ENCODE results near the gene OR4K2. TPM values are rescaled to one million over a fixed set of nuclear protein-coding genes. Genes with fewer than 3 reads are reported as not detected.
"Not testable (repeated sequence)": the region's sequence is repeated elsewhere in the genome, so short reads cannot be mapped to it uniquely, and the experiment has no call there.

The OR4K2 gene, protein sequence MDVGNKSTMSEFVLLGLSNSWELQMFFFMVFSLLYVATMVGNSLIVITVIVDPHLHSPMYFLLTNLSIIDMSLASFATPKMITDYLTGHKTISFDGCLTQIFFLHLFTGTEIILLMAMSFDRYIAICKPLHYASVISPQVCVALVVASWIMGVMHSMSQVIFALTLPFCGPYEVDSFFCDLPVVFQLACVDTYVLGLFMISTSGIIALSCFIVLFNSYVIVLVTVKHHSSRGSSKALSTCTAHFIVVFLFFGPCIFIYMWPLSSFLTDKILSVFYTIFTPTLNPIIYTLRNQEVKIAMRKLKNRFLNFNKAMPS
- not detected for total RNA-seq

DNA sequence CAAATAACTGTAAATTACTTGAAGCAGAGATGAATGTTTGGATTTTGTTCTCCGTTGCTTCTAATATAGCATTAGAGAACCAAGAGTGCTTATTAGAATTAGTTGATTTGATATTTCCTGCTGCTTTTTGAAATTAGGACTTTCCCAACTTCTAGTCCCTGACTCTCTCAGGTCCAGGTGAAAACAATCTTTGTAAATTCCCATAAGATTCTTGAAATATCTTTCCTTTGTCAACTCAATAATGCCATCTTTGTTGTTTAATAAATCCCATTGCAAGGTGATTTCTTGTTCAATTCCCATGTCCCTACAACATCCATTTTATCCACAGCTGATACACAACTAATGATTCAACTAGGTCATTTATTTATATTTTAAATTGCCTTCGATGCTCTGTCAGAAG, at the start of gene OR4K2:
OR4K2 (plus strand) TSS at position 301 of the 400 bp plus-strand sequence. CDS start 1,126 bp downstream, outside the sequence.
- DNase-seq: no peak

DNA sequence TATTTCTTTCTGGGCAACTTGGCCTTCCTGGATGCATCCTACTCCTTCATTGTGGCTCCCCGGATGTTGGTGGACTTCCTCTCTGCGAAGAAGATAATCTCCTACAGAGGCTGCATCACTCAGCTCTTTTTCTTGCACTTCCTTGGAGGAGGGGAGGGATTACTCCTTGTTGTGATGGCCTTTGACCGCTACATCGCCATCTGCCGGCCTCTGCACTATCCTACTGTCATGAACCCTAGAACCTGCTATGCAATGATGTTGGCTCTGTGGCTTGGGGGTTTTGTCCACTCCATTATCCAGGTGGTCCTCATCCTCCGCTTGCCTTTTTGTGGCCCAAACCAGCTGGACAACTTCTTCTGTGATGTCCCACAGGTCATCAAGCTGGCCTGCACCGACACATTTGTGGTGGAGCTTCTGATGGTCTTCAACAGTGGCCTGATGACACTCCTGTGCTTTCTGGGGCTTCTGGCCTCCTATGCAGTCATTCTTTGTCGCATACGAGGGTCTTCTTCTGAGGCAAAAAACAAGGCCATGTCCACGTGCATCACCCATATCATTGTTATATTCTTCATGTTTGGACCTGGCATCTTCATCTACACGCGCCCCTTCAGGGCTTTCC, 47.2 kb upstream of the OR4K2 start:
- not testable (repeated sequence) for DNase-seq

DNA sequence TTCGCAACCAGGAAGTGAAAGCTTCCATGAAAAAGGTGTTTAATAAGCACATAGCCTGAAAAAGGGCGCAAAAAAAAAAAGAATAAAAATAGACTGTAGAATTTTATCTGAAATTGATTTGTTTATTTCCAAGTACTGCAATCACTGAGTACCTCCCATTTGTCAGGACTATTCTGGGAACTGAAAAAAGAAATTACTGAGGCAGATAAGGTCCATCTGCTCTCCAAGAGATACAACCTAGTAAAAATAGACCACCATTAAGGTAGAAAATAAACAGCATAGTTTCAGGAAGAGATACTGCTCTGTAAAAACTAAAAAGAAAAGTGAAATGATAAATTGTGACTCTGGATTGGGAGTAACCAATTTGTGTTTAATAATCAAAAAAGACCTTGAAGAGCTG, 46.6 kb upstream of the OR4K2 start:
- DNase-seq: no peak

DNA sequence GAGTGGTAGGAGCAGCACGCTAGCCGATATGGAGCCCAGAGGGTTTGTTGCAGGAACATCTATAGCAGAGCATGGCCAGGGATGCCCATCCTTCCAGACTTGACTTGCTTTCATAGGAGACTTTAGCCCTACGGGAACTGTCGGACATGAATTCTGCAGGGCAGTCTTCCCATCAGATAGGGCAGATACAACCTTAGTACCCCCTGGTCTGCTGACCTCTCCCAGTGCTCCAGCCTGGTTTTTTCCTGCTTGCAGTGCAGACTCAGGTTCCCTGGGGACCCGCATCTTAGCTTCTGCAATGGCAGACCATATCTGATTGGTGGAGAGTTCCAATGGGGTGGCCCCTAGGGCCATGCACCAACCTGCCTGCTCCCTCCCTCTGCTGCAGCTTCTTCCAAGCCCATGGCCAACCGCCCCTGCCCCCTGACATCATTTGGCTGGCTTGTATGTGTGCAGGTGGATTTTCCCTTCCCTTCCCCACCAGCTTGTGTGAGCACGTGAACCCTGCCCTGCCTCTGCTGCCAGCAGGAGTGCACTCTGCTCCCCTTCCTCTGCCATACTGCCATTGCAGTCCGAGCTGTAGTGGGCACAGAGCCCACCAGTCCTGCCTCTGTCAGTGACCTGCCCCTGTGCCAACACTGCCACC, 40.6 kb upstream of the OR4K2 start:
- not testable (repeated sequence) for DNase-seq

DNA sequence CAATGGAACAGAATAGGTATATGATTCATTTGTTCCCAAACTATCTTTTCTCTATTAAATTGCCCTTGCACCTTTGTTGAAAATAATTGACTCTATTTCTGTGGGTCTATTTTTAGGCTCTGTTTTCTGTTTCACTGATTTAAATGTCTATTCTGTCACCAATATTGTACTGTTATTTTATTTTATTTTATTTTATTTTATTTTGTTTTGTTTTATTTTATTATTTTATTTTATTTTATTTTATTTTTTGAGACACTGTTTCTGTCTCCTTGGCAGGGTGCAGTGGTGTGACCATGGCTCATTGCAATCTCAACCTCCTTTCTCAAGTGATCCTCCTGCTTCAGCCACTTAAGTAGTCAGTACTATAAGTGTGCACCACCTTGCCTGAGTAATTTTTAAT, 36.5 kb upstream of the OR4K2 start:
- no peak for DNase-seq

DNA sequence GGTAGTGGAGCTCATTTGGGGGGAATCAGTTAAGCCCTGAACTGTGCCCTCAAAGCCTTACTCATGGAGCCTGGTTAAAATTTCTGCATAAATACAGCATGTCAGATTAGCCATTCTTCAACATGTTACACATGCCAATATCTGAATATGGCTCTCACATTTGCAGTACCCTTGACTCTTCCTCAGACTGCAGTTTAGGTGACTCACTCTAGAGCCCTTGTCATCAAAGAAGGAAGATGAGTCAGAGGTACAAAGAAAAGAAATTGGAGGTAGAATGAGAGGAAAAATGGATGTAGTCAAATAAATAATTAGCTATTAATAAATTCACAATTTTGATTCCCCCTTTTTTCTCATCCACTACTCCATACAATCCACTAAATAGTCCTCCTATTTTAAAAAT, 23.6 kb upstream of the OR4K2 start:
- no peak for DNase-seq

DNA sequence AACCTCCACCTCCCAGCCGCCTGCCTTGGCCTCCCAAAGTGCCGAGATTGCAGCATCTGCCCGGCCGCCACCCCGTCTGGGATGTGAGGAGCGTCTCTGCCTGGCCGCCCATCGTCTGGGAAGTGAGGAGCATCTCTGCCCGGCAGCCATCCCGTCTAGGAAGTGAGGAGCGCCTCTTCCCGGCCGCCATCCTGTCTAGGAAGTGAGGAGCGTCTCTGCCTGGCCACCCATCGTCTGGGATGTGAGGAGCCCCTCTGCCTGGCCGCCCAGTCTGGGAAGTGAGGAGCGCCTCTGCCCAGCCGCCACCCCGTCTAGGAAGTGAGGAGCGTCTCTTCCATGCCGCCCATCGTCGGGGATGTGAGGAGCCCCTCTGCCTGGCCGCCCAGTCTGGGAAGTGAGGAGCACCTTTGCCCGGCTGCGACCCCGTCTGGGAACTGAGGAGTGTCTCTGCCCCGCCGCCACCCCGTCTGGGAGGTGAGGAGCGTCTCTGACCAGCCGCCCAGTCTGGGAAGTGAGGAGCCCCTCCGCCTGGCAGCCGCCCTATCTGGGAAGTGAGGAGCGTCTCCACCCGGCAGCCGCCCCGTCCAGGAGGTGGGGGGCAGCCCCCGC, 8.8 kb upstream of the OR4K2 start:
- DNase-seq: not testable (repeated sequence)

DNA sequence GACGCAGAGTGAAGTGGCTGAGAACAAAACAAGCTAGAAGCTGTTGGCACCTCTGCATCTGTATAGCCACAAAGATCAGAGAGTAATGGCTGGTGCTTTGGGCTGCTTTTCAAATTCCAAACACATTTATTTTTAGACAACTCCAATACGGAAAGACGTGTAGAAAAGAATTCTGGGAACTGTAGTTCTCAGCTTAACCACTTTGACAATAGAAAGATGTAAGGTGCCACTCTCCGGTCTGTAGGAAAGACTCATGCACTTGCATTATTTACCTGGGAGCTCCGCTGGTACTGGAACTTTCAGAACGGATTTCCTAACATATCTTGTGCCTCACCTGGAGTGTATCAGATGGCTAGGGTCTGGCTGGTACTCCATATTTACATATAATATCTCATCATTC, 1.8 kb upstream of the OR4K2 start:
- no peak for DNase-seq

DNA sequence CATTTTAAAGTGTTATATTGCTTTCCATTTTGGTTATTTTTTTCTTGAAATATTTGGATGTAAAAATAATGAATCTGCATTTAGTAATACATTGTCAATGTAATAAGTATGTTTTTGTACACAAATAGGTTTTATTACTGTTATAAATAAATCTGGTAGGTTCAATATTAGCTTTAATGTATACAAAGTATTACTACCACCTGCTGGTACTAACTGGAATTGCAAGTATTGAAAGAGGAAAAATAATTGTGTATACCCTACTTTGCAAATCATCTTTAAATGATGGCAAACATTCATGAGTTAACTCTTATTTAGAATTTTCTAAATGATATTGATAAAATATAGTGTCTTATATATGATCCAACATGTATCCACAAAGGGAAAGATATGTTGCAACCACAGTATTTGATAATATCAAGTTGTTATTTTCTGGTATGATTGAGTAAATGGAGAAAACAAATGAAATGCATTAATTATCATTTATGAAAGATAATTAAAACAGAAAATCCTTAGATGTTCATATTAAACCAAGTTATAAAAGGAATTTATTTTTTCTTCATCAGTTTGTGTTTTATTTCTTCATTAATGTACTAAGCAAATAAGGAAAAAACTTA, 3.2 kb downstream of the OR4K2 start:
- DNase-seq: no peak

DNA sequence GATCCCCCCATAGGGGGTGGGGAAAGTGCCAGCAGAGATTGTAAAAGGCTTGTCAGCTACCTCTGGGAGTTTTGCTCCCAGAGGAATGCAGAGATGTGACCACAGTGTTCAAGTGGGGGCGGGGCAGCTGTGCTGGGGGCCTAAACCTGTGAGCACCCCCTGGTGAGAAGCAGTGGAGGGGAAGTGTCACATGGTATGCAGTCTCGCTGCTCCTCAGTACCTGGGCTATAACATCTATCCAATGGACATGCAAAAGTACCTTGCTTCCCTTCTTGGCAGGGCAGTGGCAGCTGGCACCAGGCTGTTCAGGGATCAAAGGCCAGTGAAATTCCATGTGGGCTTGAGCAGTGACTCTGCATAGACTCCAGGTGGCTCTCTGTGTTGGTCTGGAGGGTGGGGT, 20.3 kb downstream of the OR4K2 start:
- no peak for DNase-seq

DNA sequence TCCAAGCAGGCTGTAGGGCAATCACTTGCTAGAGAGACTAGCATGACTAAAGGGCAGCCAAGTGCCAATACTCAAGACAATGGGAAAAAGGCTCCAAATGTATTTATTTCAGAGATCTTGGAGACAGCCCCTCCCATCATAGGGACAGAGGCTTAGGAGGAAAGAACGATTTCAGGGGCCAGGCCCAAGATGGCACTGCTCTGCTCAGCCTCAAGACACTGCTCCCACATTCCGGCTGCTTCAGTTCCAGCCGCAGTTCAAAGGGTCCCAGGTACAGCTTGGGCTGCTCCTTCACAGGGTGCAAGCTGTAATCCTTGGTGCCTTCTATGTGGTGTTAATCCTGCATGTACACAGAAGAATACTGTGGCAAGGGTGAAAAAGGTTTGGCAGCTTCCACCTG, 26.1 kb downstream of the OR4K2 start:
- no peak for DNase-seq

DNA sequence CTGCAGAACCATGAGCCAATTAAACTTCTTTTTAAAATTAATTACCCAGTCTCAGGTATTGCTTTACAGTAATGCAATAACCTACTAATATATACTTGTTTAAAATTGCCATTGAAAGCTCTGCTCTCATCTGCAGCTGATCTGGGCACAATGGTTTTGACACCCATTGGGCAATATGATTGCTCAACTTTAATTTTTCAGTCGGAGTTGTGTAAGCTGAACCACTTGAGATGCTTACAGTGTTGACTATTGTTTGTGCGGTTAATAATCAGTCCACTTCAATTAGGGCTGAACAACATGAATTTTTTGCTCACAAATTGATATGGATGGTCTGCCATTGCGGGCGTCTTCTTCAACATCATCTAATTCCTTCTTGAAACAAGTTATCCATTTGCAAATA, 27.5 kb downstream of the OR4K2 start:
- no peak for DNase-seq

DNA sequence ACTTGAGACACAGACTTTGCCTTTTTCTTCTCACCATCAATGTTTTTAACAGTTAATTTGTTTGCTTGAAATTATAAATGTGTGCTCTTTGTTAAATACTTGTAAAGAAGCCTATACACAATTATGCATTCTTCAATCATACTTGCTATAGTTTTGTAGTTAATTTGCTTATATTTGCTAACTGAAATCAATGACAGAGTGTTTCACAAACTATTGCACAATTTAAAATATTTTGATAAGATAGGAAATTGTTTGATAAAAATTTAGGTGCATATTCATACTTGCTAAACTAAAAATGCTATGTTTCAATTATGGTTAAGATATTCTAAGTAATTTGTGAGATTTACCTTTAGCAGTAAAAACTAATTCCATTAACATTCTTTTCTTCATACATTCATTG, 31.7 kb downstream of the OR4K2 start:
- DNase-seq: no peak

DNA sequence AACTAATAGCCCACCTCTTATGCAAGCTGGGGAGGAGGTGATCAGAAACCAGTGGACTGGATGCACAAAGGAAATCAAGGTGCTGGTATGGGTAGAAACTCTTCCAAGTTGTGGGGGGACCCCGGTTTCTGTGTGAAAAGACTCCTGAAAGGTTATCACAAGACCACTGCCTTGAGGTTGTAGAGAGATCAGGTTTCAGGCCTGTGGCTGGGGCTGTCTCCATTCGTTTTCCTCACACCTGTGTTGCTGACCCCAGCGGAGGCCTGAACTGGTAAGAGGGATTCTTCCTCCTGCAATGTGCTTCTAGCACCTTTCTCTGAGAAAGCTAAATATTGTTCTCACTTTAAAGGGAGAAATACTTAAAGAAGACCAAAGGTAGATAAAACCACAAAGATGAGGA, 36.2 kb downstream of the OR4K2 start:
- no peak for DNase-seq

DNA sequence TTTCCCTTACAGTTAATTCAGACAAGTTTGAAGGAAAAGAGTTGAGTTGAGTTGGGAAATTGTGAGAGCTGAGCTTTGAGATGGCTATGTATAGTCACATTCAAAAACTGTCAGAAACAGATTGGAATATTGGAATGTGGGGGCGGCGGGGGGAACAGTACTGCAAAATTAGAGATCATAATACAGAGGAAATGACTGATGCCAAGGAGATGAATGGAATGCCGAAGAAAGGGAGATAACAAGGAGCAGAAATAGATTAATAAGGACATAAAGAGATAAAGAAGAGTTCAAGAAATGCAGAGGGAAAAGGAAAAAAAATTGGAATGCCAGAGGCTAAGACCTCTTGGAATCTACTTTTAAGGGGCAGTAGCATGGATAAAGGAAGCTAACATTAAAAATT, 42.3 kb downstream of the OR4K2 start:
- no peak for DNase-seq

DNA sequence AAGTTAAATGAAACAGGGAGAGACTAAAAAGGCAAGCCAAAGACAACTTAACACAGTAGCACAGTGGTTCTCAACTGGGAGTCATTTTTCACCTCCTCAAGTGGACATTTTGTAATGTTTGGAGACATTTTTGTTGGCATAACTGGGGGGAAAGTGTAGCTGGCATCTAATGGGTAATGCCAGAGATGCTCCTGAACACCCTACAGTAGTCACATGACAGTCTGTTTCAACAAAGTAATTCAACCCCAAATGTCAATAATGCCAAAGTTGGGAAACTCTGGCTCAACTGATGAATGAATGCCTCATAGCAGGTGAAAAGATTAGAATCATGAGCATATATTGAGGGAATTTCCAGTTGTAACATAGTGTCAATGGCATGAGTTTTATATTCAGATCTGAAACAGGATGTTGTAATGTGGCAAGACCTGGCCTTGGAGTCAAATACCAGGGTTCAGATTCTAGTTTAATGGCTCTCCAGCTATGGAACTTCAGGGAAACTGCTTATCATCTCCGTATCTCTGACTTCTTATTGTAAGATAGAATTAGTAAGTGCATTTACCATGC, 43.1 kb downstream of the OR4K2 start:
- DNase-seq: no peak

DNA sequence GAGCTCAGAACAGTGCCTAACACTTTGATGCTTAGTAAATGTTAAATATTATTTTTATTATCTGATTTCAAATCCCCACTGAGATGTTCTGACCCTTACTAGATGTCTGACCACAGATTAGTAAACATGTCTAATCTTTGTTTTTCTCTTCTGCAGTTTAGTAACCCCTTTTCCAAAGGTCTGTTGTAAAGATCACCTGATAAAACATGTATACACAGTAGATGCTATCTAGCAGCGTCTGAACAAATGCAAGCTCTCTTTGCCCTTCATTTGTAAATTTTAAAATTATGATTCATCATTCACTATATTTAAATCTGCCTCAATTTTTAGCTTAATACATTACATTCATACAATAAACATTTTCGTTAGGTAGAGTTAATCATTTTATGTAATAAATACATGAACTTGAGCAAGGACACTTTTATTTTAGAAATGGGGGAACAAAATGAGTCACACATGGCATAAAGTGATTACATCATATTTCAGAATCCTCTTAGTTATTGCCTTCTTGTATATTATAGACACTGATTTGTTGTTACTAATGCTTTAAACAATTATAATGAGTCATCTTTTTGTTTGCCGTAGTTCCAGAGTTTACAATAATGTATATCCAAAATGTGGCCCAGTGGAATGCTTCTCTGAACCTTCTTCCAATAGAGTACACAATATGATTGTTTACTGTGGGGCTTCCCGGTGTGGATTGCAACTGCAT, 43.8 kb downstream of the OR4K2 start:
- DNase-seq: no peak

DNA sequence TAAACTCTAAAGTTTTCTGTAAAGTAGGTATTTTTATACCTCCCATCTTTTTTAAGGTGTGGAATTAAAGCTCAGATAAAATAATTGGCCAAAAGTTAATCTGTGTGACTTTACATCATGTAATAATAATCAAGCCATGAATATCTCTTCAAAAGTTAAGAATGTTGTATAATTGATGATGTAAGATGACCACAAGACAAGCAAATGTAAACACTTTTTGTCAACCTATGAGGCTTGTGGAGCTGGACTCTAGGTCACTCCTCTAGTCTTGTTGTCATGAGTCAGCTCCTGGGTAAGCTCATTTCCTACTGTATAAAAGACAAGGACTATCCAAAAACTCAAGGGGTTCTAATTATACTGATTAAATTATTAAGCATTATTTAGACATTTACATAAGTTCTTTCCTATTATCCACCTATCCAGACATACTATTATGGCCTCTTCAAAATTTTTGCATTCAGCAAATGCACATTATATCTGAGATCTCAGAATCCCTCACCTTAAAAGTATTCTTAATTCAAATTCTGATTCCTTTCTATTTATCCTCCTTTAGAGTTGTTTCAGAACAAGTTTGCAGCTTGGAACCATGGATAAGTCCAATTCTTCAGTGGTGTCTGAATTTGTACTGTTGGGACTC, 45.2 kb downstream of the OR4K2 start, which contains the start of gene OR4K5:
OR4K5 (plus strand) TSS at position 587 of the 637 bp plus-strand sequence; CDS start at position 587, 0 bp downstream.
- DNase-seq: no peak

DNA sequence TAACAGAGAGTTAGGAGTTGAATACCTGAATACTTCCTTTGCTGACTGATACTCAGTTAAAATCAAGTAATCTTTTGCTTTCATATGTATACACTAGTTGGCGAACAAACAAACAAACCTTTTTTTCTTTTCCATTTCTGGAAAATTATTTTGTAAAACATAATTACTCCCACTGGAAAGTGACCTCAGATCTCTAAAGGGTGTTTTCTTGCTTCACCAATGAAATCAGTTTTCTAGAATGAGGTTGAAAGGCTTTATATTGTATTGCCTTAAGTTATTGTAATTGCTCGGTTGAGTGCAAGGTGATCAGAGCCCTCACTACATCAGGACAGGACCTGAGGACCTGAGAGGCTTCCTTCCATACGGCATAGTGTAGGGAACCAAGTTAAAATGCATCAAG, 55.7 kb downstream of the OR4K2 start, which contains the start of gene OR4K1:
OR4K1 (plus strand) TSS at position 301 of the 400 bp plus-strand sequence. CDS start 4,750 bp downstream, outside the sequence.
- DNase-seq: no peak
